RWPE1 (cell line): ENCODE measurements around the gene BABAM2.
A peak's percentile ranks its signal among the peaks of the same experiment; 100 is the strongest.

Experiments used
- CTCF ChIA-PET: fragments of 350-600 bp; sonication (Branson Sonifier 250); formaldehyde crosslinking; extraction: SDS; loops from one replicate; lab custom pipeline; 2021; lab: Yijun Ruan, JAX
- POLR2A ChIA-PET: fragments of 400-600 bp; formaldehyde crosslinking; extraction: SDS; loops from one replicate; lab custom pipeline; 2020; ENCODE audit warnings: antibody characterized with exemption; ENCODE audit not compliant: low non-redundant PET; lab: Yijun Ruan, JAX
- DNase-seq: peaks from one replicate; pipeline ENCODE4 v3.0.0; 2012; ENCODE audit warnings: low spot score
- H3K27ac ChIP-seq: fragments of 450-650 bp; 2 replicates; pipeline ENCODE4 v1.5.1; 2017
- TF ChIP-seq, protein P1 (sequence below): fragments of 450-650 bp; conservative IDR thresholded peaks from 2 replicates; pipeline ENCODE4 v1.5.1; 2017; ENCODE audit warnings: low read depth, mild to moderate bottlenecking

BABAM2 gene

DNA sequence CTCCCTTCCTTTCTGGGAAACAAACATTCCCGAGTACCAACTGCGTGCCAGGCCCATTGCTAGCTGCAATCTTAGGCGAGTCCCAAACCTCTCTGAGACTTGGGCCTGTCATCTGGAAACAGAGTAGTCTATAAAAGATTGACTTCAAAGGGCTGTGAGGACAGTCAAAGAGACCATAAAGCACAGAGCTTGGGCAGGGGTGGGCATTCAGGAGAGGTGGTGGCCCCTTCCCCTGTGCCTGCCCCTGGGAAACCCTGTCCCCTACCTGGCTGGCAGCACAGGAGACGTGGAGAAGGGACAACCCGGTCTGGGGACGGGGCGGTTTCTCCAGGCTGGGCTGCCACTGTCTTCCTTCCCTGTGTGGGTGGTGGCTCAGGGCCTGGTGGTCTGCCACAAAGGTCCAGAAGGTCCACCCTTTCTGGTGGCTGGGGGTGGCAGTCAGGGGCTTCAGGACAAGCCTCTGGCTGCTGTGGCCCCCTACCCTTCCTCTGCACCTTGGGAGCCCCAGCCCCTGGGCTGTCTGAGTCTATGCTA is 468.2 kb downstream of the BABAM2 start:
- ChIA-PET CTCF (no interaction called here), POLR2A (no interaction called here)
- no peak for DNase-seq
- peak overlapping the region; percentile 47 for H3K27ac ChIP-seq
- TF ChIP-seq, protein P1, sequence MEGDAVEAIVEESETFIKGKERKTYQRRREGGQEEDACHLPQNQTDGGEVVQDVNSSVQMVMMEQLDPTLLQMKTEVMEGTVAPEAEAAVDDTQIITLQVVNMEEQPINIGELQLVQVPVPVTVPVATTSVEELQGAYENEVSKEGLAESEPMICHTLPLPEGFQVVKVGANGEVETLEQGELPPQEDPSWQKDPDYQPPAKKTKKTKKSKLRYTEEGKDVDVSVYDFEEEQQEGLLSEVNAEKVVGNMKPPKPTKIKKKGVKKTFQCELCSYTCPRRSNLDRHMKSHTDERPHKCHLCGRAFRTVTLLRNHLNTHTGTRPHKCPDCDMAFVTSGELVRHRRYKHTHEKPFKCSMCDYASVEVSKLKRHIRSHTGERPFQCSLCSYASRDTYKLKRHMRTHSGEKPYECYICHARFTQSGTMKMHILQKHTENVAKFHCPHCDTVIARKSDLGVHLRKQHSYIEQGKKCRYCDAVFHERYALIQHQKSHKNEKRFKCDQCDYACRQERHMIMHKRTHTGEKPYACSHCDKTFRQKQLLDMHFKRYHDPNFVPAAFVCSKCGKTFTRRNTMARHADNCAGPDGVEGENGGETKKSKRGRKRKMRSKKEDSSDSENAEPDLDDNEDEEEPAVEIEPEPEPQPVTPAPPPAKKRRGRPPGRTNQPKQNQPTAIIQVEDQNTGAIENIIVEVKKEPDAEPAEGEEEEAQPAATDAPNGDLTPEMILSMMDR, result no peak

DNA sequence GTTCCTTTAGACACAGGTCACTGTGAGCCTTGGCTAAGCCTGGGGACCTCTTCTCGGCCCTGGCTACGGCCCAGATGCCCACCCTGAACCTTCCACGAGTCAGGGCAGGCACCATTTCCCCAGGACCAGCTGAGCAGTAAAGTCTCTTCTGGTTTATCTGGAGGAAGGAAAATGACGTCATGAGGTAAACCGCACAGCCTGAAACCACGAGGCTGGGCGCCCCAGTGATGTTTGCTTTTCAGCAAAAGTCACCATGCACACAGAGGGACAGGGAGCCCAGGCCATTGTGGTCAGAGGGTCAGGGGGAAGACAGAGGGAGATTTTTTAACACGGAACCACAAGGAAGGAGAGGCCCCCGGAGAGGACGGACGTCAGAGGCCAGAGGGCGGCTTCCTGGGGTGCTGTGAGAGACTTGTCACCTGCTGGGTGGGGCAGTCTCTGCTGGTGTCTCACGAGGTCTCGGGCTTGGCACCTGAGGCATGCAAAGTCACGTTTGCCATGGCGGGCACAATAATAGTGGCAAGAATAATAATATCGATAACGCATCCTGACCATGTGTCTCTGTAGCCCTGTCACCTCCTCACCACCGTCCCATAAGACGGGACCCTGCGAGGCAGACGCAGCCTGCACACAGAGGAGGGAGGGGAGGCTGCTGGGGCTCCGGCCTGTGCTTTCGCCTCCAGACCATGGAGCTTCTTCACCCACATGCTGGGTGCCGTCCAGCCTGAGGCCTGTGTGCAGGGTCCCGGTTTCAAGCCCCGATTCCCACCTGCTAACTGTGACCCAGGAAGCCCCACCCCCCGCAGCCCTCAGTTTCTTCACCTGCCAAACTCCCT is 468.9 kb downstream of the BABAM2 start:
- DNase-seq, result no peak
- ChIA-PET CTCF (interaction anchor here (0.6 kb wide), 1 partner anchor 351 kb away, joined by 3 read pairs; no protein-coding TSS in a partner anchor), POLR2A (no interaction called here)
- TF ChIP-seq, protein P1, result no peak
- H3K27ac ChIP-seq, result peak overlapping the region; percentile 47

DNA sequence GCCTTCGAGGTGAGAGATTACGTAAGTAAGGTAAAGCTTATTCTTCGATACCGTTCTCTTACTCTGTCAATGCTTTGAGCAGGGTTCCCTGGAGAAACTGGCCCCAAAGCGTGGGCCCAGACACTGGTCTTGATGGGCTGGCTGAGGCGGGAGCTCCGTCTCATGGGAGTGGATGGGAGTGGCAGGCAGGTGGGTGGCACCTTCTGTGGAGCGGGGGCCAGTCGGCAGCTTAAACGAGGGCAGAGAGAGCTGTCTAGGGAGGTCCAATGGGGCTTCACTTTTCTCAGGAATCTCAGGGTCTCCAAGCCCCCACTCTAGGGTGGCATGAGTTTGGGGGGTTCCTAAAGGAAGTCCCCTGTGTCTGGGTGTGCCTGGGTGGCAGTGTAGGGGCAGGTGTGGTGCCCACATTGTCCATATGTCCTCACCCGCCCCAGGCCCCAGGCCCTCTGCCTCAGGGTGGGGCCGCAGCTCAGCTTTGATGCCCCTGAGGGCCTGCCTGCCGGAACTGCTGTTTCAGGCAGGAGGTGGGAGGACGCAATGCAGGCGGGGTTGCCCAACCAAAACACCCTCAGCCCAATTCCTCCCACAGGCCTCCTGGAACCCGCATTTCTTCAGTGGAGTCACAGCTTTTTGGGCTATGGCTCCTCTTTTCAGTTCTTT is 469.7 kb downstream of the BABAM2 start:
- CTCF ChIA-PET, result interaction anchor here (0.6 to 0.7 kb wide), 2 partner anchors 43 to 352 kb away, joined by 3 read pairs; no protein-coding TSS in a partner anchor
- H3K27ac ChIP-seq, result peak overlapping the region; percentile 47
- DNase-seq, result no peak
- TF ChIP-seq, protein P1, result no peak
- POLR2A ChIA-PET, result no interaction called here

- ChIA-PET POLR2A (no interaction called here), CTCF (interaction anchor here (0.6 to 0.7 kb wide), 2 partner anchors 12 to 42 kb away, joined by 3 read pairs; no protein-coding TSS in a partner anchor)
- H3K27ac ChIP-seq, result peak overlapping the region; percentile 47
- DNase-seq, result no peak
- TF ChIP-seq, protein P1, result no peak
Observed at GRCh38 chr2:28360718-28361293, 470.3 kb downstream of the BABAM2 start.

DNA sequence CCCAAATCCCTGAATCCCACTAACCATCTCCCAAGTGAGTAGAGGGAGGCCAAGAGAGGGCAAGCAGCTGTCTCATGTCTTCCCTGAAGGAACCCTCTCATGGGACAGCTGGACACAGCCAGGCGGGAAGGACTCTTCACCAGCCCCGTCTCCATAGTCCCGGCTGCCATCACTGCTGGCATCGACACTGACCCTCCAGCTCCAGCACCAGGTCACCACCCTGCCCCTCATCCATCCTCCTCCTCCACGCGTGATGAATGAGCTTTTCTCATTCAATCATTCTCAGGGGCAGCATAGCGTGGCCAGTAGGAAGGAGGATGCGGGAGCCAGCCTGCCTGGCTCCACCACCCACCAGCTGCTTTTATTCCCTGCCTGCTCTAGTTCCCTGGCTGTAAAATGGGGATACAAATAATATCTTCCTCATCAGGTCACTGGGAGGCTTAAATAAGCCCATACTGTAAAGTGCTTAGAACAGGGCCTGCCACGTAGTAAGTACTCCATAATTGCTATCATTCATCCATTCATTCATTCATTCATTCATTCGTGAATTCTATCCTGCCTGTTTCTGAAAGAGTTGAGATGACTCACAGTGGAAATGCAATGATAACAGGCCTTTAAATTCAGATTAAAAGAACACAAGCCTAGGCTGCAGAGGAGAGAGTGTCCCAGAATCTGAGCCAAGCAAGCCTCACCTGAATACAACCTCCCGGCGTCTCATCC is 471.6 kb downstream of the BABAM2 start:
- TF ChIP-seq, protein P1, result no peak
- CTCF ChIA-PET, result interaction anchor here (0.8 kb wide), 1 partner anchor 8 kb away, joined by 3 read pairs; no protein-coding TSS in a partner anchor
- no peak overlapping the region for H3K27ac ChIP-seq
- POLR2A ChIA-PET, result no interaction called here
- DNase-seq, result no peak
